GM18873 (cell line): ENCODE results near the gene SEPTIN7.

ENCODE experiments used
- ATAC-seq: cut with Tn5 transposase; IDR thresholded peaks from one replicate; pipeline ENCODE4 v1.9.1; 2021; ENCODE audit warnings: mild to moderate bottlenecking, moderate library complexity, moderate number of reproducible peaks; ENCODE audit not compliant: unreplicated experiment, low FRiP score

SEPTIN7 gene

DNA sequence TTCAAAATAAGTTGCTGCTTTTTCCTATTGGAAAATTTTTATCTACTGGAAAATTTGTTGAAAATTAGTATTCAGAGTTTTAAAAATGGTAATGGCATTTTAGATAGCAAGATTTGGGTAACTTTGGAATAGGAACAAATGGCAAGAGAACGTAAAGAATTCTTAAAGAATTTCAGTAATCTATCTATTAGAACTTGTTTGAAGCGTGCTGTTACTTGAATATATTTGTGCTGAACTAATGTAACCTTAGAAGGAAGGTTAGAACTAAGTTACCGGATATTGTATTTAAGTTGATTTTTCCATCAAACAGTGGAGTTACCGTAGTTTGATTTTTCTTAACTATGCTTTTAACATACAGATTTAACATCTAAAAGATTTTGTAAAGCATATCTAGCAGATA lies 25.9 kb downstream of the SEPTIN7 start:
- no peak for ATAC-seq

GRCh38 chr7:35828817-35829216 lies 28.0 kb downstream of the SEPTIN7 start:
- no peak for ATAC-seq

DNA sequence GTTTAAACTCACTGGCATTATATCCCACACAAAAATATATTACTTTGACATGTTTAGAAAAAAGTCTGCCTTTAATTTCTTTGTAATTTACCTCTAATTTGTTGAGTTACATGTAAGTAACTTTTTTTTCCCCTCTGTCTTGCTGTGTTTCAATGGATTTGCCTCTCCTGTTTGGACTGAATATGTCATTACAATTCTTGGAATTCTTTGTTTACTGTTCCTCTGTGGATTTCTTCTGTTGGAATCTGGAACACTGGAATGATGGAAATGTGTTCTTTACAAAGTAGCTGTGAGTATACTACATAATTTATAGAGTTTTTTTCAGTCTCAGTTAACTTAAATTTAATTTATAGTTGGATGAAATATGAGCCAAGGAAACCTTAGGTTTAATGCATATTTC lies 30.4 kb downstream of the SEPTIN7 start:
- no peak for ATAC-seq

GRCh38 chr7:35839860-35840854 lies 39.3 kb downstream of the SEPTIN7 start:
- ATAC-seq, result no peak

GRCh38 chr7:35846816-35847412 lies 46.1 kb downstream of the SEPTIN7 start:
- ATAC-seq, result no peak

DNA sequence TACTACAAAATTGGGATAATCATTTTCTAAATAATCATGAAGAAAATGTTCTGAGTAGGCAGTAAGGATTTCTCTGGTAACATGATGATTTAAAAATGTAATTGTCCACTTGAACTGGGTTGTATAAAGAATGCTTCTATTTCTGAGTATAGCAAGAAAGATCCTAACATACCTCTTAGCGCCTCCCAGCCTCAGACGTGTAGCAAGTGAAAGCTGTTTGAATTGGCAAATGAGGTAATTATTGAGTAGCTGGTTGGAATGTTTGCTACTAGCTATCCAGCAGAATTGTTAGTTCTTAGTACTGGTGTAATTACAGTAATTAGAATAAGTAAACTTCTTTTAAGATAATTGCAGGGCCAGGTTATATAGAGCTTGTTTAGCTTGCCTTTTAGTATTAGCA lies 47.9 kb downstream of the SEPTIN7 start:
- no peak for ATAC-seq

GRCh38 chr7:35849158-35849831 lies 48.4 kb downstream of the SEPTIN7 start:
- ATAC-seq, result no peak

GRCh38 chr7:35849954-35850353 lies 49.1 kb downstream of the SEPTIN7 start:
- no peak for ATAC-seq
